Testis (tissue), 3 donors: ENCODE results near the gene ACSS2. TPM values are rescaled to one million over a fixed set of nuclear protein-coding genes. Genes with fewer than 3 reads are reported as not detected.

Experiments used
- DNase-seq: peaks from one replicate; pipeline ENCODE4 v3.0.0-alpha.2; 2019
- H3K27ac ChIP-seq, 2 donors: fragments of 200-600 bp; sonication (generic); one replicate each; pipeline ENCODE4 v1.5.1; 2019
- H3K27me3 ChIP-seq: fragments of 200-600 bp; sonication (generic); one replicate; pipeline ENCODE4 v1.5.1; 2019
- H3K36me3 ChIP-seq: fragments of 200-600 bp; sonication (generic); one replicate; pipeline ENCODE4 v1.5.1; 2017; ENCODE audit warnings: low read depth; ENCODE audit errors: missing control alignments
- H3K4me1 ChIP-seq: fragments of 200-600 bp; sonication (generic); one replicate; pipeline ENCODE4 v1.5.1; 2019
- H3K4me3 ChIP-seq, 2 donors: fragments of 200-600 bp; sonication (generic); one replicate each; pipeline ENCODE4 v1.5.1; 2017 to 2019
- H3K9me3 ChIP-seq: fragments of 200-600 bp; sonication (generic); one replicate; pipeline ENCODE4 v1.5.1; 2017
- POLR2A ChIP-seq: fragments of 450-650 bp; IDR thresholded peaks from one replicate; pipeline ENCODE4 v1.6.1; 2017; ENCODE audit warnings: antibody characterized with exemption, mild to moderate bottlenecking, moderate library complexity
- WGBS, 2 donors: methylation state at CpG; one replicate each; pipeline ENCODE4 v1.1.5; 2018; 5-methylcytosine and 5-hydroxymethylcytosine counted together
- intact Hi-C: fragments of 100-400 bp; cut with DNase I; formaldehyde crosslinking; loops from one replicate; pipeline ENCODE4 v1.15.1; 2023; ENCODE audit warnings: low total_unique reads
- polyA plus RNA-seq: library from polyadenylated mRNA; stranded (reverse); fragments of 350-450 nt; fragmentation: Illumina TruSeq; extraction: RNeasy Lipid Tissue Mini Kit (QIAGEN cat#74804); gene quantifications from one replicate; pipeline ENCODE4 v1.2.3, GENCODE V29; 2014; ENCODE audit warnings: low read depth, low replicate concordance; ENCODE audit not compliant: insufficient read depth
- total RNA-seq, 2 donors: library from RNA; depleted of rRNA; stranded (reverse); fragments of >200 nt; gene quantifications; one replicate each; pipeline ENCODE4 v1.2.3, GENCODE V29; 2016
- TF ChIP-seq, protein P1 (sequence below), 3 experiments: fragments of 450-650 bp in 2 of 3; fragments of 200-600 bp in 1 of 3; sonication (generic) in 1 of 3; IDR thresholded peaks; one replicate each; pipeline ENCODE4 v1.5.1; 2016 to 2019; ENCODE audit warnings: antibody characterized with exemption in 3 of 3, mild to moderate bottlenecking in 2 of 3, moderate library complexity in 1 of 3

Gene ACSS2
- total and polyA plus RNA-seq, 3 donors from 2014 or later, result 39.7 to 63.7 (median 58.2) TPM

DNA sequence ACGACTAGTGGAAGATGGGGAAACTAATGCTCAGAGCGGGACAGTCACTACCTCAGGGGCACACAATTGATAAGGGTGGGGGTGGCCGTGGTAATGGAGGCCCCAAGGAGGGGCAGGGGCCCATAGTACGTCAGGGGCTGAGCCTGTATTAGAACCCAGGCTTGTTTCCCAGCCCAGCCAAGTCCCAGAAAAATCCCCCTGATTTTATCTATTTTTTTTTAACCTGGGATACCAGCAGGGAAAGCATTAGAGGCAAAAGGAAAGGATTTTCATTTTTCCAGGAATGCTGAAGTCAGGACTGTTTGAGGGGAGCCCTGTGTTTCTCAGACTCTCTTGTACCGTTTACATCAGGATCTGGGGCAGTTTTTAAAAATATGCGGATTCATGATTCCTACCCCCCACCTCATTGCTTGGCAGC is 79.6 kb downstream of the ACSS2 start:
- Histone ChIP-seq H3K4me1 (peaks cover 5% of the 10 kb centered on the region), H3K36me3 (no peaks in the 10 kb centered on the region), H3K27ac (peak overlapping the region; percentile 87 to 88), H3K4me3 (peak overlapping the region; percentile 66 to 77), H3K9me3 (no peaks in the 10 kb centered on the region), H3K27me3 (no peaks in the 10 kb centered on the region)
- 6 to 7% methylated on average over 6 of the region's 6 CpGs for WGBS, 2 donors
- TF ChIP-seq, protein P1, sequence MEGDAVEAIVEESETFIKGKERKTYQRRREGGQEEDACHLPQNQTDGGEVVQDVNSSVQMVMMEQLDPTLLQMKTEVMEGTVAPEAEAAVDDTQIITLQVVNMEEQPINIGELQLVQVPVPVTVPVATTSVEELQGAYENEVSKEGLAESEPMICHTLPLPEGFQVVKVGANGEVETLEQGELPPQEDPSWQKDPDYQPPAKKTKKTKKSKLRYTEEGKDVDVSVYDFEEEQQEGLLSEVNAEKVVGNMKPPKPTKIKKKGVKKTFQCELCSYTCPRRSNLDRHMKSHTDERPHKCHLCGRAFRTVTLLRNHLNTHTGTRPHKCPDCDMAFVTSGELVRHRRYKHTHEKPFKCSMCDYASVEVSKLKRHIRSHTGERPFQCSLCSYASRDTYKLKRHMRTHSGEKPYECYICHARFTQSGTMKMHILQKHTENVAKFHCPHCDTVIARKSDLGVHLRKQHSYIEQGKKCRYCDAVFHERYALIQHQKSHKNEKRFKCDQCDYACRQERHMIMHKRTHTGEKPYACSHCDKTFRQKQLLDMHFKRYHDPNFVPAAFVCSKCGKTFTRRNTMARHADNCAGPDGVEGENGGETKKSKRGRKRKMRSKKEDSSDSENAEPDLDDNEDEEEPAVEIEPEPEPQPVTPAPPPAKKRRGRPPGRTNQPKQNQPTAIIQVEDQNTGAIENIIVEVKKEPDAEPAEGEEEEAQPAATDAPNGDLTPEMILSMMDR (IDR thresholded peaks at IDR 0.05), result peak in 1 of 3 experiments; percentile 24
- TF ChIP-seq POLR2A, result no peak
- no peak for DNase-seq
- intact Hi-C loops, result loop anchor here (5.0 kb wide), 1 partner anchor 84 kb away; the partner anchor contains the start of gene GGT7

- 58 to 73% methylated on average over 21 of the region's 21 CpGs for WGBS, 2 donors
- Histone ChIP-seq H3K4me1 (peaks cover 5% of the 10 kb centered on the region), H3K27ac (no peak overlapping the region), H3K36me3 (no peaks in the 10 kb centered on the region), H3K4me3 (peak overlapping the region in 1 of 2 donors; percentile 15), H3K9me3 (no peaks in the 10 kb centered on the region), H3K27me3 (no peaks in the 10 kb centered on the region)
- intact Hi-C loops, result loop anchor here (5.0 kb wide), 1 partner anchor 85 kb away; the partner anchor contains the start of gene GGT7
- DNase-seq, result no peak
- no peak for TF ChIP-seq POLR2A
- TF ChIP-seq, protein P1 (IDR thresholded peaks at IDR 0.05), result no peak
These were observed 80.5 kb downstream of the ACSS2 start for GRCh38 chr20:34956751-34957472.

DNA sequence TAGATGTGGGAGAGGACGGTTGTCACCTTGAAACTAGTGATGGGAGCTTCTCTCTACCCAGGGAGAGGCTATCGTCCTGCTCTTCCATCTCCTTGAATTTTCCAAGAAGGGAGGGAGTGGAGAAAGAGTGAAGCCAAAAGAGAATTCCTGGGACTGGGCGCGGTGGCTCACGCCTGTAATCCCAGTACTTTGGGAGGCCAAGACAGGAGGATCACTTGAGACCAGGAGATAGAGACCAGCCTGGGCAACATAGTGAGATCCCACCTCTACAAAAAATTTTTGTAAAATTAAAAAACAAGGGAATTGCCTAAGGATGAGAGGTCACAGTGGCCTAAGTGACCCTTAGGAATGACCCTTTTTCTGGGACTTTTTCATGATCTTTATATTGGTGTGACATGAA is 88.1 kb downstream of the ACSS2 start:
- H3K27me3 ChIP-seq, result no peaks in the 10 kb centered on the region
- DNase-seq, result no peak
- peaks cover 19% of the 10 kb centered on the region for H3K4me1 ChIP-seq
- 70 to 86% methylated on average over 5 of the region's 5 CpGs for WGBS, 2 donors
- no peaks in the 10 kb centered on the region for H3K9me3 ChIP-seq
- no peaks in the 10 kb centered on the region for H3K36me3 ChIP-seq
- intact Hi-C loops, result no loop called here
- H3K4me3 ChIP-seq, result no peak overlapping the region
- H3K27ac ChIP-seq, result no peak overlapping the region
- TF ChIP-seq, protein P1 (IDR thresholded peaks at IDR 0.05), result no peak

DNA sequence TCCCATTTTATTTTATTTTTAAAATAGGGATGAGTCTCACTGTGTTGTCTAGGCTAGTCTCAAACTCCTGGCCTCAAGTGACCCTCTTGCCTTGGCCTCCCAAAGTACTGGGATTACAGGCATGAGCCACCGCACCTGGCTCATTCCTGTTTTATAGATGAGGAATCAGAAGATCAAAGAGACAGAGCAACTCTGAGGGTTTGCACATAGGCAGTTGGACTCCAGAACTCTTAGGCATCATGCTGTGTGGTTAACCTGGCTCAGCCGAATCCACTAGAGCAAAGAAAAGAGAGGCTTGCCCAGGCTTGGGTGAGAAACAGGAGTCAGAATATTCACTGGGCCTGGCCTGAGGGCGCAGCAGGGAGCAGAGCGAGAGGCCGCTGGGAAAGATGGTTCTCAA is 88.6 kb downstream of the ACSS2 start:
- no peaks in the 10 kb centered on the region for H3K36me3 ChIP-seq
- 88 to 93% methylated on average over 5 of the region's 5 CpGs for WGBS, 2 donors
- no peak for DNase-seq
- TF ChIP-seq, protein P1 (IDR thresholded peaks at IDR 0.05), result no peak
- TF ChIP-seq POLR2A, result no peak
- H3K4me3 ChIP-seq, result no peak overlapping the region
- H3K27ac ChIP-seq, result no peak overlapping the region
- intact Hi-C loops, result no loop called here
- peaks cover 19% of the 10 kb centered on the region for H3K4me1 ChIP-seq
- H3K27me3 ChIP-seq, result no peaks in the 10 kb centered on the region
- H3K9me3 ChIP-seq, result no peaks in the 10 kb centered on the region

GRCh38 chr20:34967421-34967820 is 91.0 kb downstream of the ACSS2 start:
- Histone ChIP-seq H3K4me1 (peaks cover 19% of the 10 kb centered on the region), H3K4me3 (no peak overlapping the region), H3K27me3 (no peaks in the 10 kb centered on the region), H3K9me3 (no peaks in the 10 kb centered on the region), H3K27ac (no peak overlapping the region), H3K36me3 (no peaks in the 10 kb centered on the region)
- 89 to 90% methylated on average over 5 of the region's 5 CpGs for WGBS, 2 donors
- no peak for TF ChIP-seq POLR2A
- TF ChIP-seq, protein P1 (IDR thresholded peaks at IDR 0.05), result no peak
- intact Hi-C loops, result no loop called here
- no peak for DNase-seq
